NCI-H1105 (cell line): ENCODE results near the gene CIZ1.

Source experiments
- DNase-seq: peaks from one replicate; lab custom pipeline; 2025; lab: John Stamatoyannopoulos, UW

The CIZ1 gene

DNA sequence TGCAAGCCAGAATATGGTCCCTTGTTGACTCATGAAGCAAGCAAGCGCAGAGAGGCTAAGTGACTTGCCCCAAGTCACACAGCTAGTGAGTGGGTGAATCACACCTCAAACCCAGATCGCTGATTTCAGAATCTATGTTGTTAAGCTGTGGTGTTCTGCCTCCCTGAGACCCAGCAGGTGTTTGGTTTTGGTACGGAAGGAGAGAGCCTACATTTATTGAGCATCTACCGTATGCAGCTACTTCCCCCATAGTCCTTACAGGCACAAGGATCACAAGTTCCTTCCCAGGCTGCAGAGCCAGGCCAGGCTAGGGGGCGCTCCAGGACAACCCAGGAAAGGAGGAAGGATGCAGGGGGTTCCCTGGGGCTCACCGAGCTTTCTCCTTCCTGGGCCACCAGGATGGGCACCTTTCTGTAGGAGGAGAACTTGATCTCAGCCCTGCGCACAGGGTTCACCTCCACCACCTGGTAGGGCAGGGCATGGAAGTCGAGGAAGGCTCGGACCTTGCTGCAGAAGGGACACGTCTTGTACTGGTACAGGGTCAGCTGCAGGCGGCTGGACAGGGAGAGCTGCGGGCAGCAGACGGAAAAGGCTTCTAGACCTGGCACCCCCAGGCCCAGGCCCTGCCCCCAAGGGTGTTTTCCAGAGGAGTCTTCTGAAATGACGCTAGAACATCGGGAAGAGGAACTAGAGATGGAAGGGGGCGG, 66.3 kb downstream of the CIZ1 start:
- no peak for DNase-seq

DNA sequence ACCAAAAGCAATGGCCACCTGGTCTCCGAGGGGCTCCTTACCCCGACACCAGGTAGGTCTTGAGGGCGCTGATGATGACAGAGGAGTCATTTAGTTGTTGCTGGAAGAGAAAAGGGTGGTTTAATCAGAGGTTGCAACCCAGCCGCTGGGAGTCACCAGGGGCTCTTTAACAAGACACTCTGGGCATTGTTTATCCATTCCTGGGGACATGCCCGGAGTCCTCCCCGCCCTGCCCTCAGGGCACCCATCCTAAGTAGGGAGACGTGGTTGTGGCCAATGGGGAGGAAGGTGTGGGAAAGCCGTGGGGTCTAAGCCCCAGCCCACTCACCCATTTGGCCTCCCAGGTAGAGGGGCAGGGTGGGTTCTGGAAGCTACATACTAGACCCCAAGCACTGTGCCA, 66.9 kb downstream of the CIZ1 start:
- DNase-seq = no peak

DNA sequence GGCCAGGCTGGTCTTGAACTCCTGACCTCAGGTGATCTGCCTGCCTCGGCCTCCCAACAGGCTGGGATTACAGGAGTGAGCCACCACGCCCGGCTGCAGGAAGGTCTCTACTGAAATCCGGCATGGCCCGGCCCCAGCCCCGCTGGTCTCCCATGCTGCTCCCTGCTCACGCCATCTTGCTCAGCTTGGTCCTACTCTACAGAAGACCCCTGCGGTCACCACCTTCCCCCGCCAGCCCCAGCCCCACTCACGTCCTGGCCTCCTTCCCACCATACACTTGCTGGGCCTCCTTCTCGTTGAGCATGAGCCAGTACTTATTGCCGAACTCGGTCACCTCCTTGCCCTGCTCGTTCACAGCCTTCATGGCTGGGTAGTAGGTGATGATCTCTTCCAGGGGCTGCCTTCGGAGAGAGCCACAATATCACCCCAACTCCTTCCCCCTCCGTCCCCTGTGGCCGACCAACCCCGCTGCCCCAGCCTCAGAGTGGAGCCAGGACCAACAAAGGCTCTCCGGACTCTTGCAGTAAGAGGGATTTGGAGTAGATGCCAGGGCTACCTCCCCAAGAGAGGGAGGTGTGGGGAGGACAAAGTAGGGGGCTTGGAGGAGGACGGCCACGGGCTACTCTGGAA, 67.8 kb downstream of the CIZ1 start:
- no peak for DNase-seq

DNA sequence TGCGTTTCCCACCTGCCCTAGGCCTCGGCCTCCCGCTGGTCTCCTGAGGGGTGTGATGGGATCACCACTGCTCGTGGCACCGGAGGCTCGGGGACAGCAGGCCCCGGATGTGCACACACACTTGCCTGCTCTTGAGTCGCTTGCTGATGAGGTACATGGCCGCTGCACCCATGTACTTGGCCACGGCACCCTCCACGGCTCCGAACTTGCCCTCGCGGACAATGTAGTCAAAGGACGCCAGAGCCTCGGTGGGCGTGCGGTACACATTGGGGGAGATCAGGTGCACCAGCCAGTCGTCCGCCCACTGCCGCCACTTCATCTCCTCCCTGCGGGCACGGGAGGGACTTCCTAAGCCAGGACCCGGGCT, 68.6 kb downstream of the CIZ1 start:
- DNase-seq = no peak

DNA sequence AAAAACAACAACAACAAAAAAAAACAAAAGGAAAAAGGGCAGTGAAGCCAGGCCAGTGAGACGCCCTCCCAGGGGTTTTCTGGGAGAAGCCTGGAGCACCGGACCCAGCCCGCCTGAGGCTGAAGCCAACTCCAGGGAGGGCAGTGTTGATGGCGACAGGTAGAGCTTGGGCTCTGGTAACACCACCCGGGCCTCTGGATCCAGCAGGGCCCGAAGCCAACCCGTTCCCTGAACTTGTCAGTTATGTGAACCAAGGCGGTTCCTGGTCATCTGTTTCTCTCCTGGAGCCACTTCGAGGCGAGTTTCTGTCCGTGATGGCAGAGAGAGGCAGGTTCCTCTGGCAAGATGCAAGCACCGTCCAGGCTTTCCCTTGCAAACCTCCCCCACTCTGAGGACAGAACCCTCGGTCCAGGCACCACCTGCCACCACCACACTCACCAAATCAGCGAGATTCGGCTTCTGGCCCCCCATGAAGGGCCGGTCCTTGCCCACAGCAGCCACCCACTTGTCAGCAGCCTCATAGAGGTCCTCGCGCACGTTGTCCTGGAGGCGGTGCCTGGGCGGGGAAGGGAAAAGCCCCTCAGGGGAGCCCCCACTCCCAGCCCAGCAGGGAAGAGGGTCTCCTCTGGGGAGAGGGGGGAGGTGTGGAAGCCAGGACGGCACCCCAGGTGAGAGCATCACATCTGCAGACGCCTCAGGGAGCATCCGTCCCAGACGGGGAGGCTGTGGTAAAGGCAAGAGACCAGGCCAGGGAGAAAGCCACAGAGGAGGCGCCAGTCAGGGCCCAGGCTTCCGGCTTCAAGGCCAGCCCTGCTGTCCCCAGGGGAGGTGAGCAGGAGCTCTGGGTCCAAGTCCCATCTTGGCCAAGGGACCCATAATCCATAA, 69.2 kb downstream of the CIZ1 start:
- no peak for DNase-seq

DNA sequence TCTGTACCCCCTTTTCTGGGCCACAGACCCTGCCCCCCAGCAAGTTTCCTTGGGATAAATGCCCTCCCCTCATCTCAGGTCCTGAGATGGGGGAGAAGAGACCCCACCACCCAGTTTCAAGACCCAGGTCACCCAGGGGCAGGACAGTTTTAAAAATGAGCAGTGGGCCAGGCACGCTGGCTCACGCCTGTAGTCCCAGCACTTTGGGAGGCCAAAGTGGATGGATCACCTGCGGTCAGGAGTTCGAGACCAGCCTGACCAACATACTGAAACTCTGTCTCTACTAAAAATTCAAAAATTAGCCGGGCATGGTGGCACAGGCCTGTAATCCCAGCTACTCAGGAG, 69.9 kb downstream of the CIZ1 start:
- no peak for DNase-seq

DNA sequence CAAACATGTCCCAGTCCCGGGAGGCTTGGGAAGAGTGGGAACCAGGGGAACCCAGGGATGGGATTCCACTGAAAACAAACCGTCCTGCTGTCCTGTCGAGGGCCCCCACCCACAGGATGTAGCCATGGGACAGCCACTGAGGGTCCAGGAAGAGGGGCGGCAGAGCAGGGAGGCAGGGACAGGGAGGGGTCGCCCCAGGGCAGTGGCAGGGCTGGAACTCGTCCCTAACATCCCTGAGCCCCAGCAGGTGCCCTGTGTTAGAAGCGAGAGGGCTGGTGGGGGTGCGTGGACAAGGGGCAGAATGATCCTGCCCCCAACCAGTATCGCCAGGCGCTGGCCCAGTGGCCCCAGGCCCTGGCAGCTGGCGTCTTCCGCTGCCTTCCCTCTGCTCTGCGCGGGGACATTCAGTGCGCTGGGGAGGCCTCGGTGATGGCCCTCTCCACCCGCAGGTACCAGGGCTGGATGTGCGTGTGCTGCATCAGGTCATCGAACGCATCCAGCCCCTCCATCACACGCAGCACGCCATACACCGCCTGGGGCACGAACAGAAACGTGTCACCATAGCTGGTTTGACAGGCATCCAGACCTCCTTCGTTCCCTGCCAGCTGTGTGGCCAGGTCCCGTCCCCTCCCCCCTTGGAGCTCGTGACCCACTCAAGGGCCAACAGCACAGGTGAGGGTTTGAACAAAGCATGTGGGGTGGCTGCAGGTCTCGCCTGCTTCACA, 70.5 kb downstream of the CIZ1 start:
- no peak for DNase-seq

DNA sequence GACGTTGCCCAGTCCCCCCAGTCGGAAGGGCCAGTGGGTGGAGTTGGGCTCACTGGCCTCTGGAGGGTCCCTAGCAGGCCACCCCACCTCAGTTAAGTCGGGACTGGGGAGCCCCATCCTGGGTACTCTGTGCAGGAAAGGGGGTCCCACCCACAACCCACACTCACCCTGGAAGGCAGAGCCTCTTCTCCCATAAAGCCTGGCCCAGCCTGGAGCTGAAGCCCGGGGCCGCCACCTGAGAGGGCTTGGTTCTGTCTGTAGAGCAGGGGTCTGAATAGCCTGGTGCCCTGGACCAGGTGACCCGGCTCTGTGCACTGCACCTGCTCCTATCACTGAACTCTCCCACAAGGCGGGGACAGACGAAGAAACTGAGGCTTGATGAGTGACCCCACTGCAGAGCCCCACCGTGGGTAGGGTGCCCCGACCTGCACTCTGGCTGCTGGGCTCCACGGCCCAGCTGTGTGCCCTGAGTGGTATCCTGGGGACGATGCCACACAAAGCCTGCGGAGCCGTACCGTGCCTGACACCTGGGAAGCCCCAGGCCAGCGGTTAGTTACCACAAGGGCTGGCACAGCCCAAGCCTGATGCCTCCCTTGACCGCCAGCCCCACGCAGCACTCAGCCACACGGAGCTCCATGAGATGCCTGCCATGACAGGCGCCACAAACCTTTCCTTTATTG, 71.2 kb downstream of the CIZ1 start:
- DNase-seq = no peak

DNA sequence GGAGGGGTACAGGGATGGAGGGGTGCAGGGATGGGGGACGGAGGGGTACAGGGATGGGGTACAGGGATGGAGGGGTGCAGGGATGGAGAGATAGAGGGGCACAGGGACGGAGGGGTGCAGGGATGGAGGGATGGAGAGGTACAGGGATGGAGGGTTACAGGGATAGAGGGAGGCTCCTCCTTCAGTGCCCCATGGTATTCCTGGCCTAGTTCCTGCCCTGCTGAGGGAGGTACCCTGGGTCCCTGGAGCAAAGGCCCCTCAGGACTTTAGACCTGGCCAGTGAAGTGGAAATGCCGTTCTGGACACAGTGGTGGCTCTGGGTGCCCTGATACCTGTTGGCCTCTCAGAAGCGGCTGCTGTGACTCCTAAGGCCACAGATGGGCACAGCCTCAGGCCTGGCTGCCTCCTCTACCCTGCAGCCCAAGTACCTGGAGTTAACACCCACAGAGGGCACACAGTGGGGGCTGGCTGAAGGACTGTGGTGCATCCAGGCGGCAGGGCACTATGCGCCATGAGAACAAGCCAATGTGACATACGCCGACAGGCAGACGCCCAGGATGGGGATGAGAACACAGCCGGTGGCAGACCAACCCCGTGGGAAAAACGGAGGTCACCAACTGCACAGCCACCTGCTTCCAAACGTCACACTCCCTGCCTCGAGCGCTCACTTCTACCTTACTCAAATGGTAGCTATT, 72.3 kb downstream of the CIZ1 start:
- no peak for DNase-seq

DNA sequence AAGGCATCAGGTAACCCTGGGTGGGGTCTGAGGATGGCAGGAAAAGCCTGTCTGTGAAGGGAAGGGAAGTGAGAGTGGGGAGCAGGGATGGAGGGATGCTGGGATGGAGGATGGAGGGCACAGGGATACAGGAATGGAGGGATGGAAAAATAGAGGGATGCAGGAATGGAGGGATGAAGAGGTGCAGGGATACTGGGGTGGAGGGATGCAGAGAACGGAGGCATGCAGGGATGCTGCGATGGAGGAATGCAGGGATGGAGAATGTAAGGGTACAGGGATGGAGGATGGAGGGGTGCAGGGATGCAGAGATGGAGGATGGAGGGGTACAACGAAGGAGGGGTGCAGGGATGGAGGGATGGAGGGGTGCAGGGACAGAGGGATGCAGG, 72.9 kb downstream of the CIZ1 start:
- no peak for DNase-seq

DNA sequence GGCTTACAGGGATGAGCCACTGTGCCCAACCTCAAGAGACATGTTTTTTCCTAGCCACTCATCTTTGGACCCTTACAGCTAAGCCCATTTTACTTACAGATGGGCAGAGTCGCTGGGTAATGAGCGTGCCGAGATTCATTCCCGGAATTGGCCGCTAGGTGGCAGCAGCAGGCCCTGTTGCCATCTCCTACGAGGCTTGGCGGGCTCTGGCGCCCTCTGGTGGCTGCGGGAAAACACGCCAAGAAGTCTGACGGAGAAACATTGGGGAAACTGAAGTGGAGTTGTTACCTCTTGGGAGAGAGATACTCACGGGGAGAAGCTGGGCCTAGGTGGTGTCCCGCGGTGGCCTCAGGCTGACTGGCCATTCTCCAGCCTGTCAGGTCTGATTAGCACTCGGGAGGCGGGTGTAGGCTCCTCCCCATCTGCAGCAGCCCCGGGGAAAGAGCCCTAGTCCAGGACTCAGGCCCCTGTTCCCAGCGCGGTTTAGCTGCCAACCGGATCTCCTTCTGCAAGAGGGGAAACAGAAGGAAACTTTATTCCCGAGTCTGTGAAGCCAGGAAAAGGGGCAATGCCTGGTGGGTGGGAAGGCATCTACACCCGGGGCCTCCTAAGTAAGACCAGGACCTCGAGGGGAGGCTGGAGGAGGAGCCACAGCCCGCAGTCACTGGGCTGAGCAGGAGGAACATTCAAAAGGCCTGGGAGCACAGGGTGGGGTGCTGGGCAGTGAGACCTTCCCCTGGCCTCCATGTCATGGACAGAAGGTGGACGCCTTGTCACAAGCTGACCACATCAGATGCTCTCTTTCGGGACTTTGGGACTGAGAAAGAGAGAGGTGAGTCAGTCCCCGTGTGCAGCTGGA, 73.5 kb downstream of the CIZ1 start:
- peak; percentile 79 for DNase-seq

DNA sequence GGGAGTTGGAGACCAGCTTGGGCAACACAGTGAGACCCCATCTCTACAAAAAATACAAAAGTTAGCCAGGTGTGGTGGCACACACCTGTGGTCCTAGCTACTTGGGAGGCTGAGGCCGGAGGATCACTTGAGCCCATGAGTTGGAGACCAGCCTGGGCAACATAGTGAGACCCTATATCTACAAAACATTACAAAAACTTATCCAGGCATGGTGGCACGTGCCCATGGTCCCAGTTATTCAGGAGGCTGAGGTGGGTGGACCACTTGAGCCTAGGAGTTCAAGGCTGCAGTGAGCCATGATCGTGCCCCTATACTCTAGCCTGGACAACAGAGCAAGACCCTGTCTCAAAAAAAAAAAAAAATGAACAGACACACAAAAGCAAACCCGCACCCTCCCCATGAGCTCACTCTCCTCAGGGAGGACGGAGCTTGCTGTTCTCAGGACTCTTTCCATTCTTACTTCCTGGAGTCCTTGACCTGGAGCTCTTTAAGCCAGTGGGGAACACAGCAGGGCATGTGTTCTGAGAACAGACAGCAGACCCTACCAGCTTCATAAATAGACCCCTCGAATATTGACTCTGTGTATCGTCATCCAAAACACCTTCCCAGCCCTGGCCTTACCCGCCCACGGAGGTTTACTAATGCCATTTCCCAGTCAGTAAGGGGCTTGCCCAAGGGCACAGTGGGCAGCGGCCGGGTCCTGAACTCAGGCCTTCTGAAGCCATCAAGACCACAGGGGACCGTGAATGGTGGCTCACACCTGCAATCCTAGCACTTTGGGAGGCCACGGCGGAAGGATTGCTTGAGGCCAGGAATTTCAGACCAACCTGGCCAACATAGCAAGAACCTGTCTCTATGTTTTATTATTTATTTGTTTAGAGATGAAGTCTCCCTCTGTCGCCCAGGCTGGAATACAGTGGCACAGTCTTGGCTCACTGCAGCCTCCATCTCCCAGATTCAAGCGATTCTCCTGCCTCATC, 75.0 kb downstream of the CIZ1 start:
- no peak for DNase-seq
